Spleen (tissue), 7 donors: Measurements from ENCODE around the gene NUDT1.

Experiments used
- CTCF ChIP-seq, 11 experiments: fragments of 200-600 bp in 7 of 11; fragments of 450-650 bp in 4 of 11; sonication (generic) in 4 of 11; IDR thresholded peaks in 8 of 11; conservative IDR thresholded peaks in 3 of 11; 1 replicate in 7 of 11; 2 replicates in 4 of 11; pipeline versions ENCODE4 v1.4.0 to v1.8.0; 2016 to 2021; ENCODE audit warnings: antibody characterized with exemption in 11 of 11, inconsistent platforms in 4 of 11, mild to moderate bottlenecking in 1 of 11
- POLR2A ChIP-seq, 3 donors: fragments of 450-650 bp; IDR thresholded peaks; one replicate each; pipeline ENCODE4 v1.5.1; 2017; ENCODE audit warnings: antibody characterized with exemption in 3 of 3, mild to moderate bottlenecking in 1 of 3
- POLR2AphosphoS5 ChIP-seq, 3 donors: sonication (generic); formaldehyde crosslinking; IDR thresholded peaks; one replicate each; pipeline ENCODE4 v1.5.1; 2017; ENCODE audit warnings: antibody characterized with exemption in 3 of 3
- donor health status: DM: no; HTN: no; CAD: no; lungs with moderate emphysema.
- donor health status: DM: no; HTN: no; CAD: no.
- donor health status: DM: no; HTN: no; CAD: no.

- TF ChIP-seq CTCF (IDR thresholded peaks at IDR 0.05 in 8 of 11, conservative IDR thresholded peaks at IDR 0.05 in 3 of 11) = no peak
- TF ChIP-seq POLR2A (IDR thresholded peaks at IDR 0.05) = no peak
- TF ChIP-seq POLR2AphosphoS5 (IDR thresholded peaks at IDR 0.05) = peak in 1 of 3 donors; percentile 56
Observed at GRCh38 chr7:2224491-2224928, 17.5 kb upstream of the NUDT1 start.
